NCI-H69 (cell line): ENCODE measurements around the gene ARF3.
A peak's percentile ranks its signal among the peaks of the same experiment; 100 is the strongest.

ENCODE experiments used
- DNase-seq: peaks from one replicate; lab custom pipeline; 2025; lab: John Stamatoyannopoulos, UW

Gene ARF3

GRCh38 chr12:48966177-48966895 lies 9.0 kb upstream of the ARF3 start:
- no peak for DNase-seq

- peak; percentile 56 for DNase-seq
These were observed 8.1 kb upstream of the ARF3 start for GRCh38 chr12:48965298-48965838.

GRCh38 chr12:48961801-48962200 lies 4.5 kb upstream of the ARF3 start:
- no peak for DNase-seq

- no peak for DNase-seq
These were observed 4.0 kb upstream of the ARF3 start for GRCh38 chr12:48961331-48961730.

GRCh38 chr12:48960834-48961233 lies 3.5 kb upstream of the ARF3 start:
- no peak for DNase-seq

GRCh38 chr12:48958049-48958388 lies 732 bp upstream of the ARF3 start:
- no peak for DNase-seq

GRCh38 chr12:48956279-48957140 lies 777 bp downstream of the ARF3 start:
- peak; percentile 98 for DNase-seq

- no peak for DNase-seq
These were observed 2.3 kb downstream of the ARF3 start for GRCh38 chr12:48954841-48955501.

- DNase-seq = no peak
These were observed 3.2 kb downstream of the ARF3 start for GRCh38 chr12:48954061-48954460.

GRCh38 chr12:48952691-48953090 lies 4.6 kb downstream of the ARF3 start:
- DNase-seq = no peak

GRCh38 chr12:48947727-48948126 lies 9.6 kb downstream of the ARF3 start:
- DNase-seq = peak; percentile 93

- no peak for DNase-seq
These were observed 10.3 kb downstream of the ARF3 start for GRCh38 chr12:48946943-48947342.

GRCh38 chr12:48946205-48946604 lies 11.1 kb downstream of the ARF3 start:
- peak; percentile 96 for DNase-seq

GRCh38 chr12:48943221-48943620 lies 14.1 kb downstream of the ARF3 start:
- no peak for DNase-seq

GRCh38 chr12:48940181-48940580 lies 17.1 kb downstream of the ARF3 start:
- no peak for DNase-seq

- no peak for DNase-seq
These were observed 18.5 kb downstream of the ARF3 start for GRCh38 chr12:48938805-48939204.

- DNase-seq = no peak
These were observed 20.1 kb downstream of the ARF3 start for GRCh38 chr12:48937170-48937569.

- DNase-seq = peak; percentile 72
These were observed 20.8 kb downstream of the ARF3 start for GRCh38 chr12:48936379-48936979.

GRCh38 chr12:48934312-48934706 lies 23.0 kb downstream of the ARF3 start:
- peak; percentile 25 for DNase-seq

- DNase-seq = no peak
These were observed 23.5 kb downstream of the ARF3 start for GRCh38 chr12:48933664-48934311.

GRCh38 chr12:48932878-48933277 lies 24.4 kb downstream of the ARF3 start:
- DNase-seq = no peak

GRCh38 chr12:48930475-48930874 lies 26.8 kb downstream of the ARF3 start:
- DNase-seq = no peak
